ENCODE results near the gene CDH3.

CDH3 gene

DNA sequence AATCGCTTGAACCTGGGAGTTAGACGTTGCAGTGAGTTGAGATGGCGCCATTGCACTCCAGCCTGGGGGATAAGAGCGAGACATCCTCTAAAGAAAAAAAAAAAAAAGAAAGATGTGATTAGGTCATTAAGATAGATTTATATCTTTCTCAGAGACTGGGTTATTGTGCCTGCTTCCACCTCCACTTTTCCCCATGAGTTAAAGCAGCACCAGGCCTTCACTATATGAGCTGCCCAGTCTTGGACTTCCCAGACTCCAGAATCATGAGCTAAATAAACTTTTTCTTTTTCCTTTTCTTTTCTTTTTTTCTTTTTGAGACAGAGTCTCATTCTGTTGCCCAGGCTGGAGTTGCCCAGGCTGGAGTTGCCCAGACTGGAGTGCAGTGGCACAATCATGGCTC lies 72.6 kb downstream of the CDH3 start:
- no peak for TF ChIP-seq CTCF (IDR thresholded peaks at IDR 0.05; ENCODE audit: extremely low read depth, missing control alignments)

GRCh38 chr16:68718590-68718989 lies 73.5 kb downstream of the CDH3 start:
- DNase-seq (ENCODE audit: low spot score) = no peak
- no peak for TF ChIP-seq CTCF (IDR thresholded peaks at IDR 0.05; ENCODE audit: extremely low read depth, missing control alignments)

More for the DNA sequence above, 72.6 kb downstream of the CDH3 start:
- DNase-seq (ENCODE audit: low spot score) = no peak

DNA sequence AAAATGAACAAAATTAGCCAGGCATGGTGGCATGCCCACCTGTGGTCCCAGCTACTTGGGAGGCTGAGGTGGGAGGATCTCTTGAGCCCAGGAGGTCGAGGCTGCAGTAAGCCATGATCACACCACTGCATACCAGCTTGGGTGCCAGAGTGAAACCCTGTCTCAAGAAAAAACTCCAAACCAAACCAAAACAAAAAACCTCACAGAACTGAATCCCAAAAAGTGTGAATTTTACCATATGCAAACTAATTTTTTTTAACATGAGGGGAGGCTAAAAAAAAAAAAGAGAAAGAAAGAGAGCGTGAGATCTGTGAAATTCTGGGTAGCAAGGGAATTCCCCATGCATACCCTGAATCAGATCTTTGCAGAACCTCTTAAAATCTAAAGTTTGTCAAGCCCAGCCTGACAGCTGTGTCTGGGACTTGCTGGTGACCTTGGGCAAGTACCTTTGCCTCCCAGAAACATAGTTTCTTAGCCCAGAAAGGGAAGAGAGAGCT lies 74.9 kb downstream of the CDH3 start:
- peak; percentile 82 for DNase-seq (ENCODE audit: low spot score)
- no peak for TF ChIP-seq CTCF (IDR thresholded peaks at IDR 0.05; ENCODE audit: extremely low read depth, missing control alignments)

DNA sequence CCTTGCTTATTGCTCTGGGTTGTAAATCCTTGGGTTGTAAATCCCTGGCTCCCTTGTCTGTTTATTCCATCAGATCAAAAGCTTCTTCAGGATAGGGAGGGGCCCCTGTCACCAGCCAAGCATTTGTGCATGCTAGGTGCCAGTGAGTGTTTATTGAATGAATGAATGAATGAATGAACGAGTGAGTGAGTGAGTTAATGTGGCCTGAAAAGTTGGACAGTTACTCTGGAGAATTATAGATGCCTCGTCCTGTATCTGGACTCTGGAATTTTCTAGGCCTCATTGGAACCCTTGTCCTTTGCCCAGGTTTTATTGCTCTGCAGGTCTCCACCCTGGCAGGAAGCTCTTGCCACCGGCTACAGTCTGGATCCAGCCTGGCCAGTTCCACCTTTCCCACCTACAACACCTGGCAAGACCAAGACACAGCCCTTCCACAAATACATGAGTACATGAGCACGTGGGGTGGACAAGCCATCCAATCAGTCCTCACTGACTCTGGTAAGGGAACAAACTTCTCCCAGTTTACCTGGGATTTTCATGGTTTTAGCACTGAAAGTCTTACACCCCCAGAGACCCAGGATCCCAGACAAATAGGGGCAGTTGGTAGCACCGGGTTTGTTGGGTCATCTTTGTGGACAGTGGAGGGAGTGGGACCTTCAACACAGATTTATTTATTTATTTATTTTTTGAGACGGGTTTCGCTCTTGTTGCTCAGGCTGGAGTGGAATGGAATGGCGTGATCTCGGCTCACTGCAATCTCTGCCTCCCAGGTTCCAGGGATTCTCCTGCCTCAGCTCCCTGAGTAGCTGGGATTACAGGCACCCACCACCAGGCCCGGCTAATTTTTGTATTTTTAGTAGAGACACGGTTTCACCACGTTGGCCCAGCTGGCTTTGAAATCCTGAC lies 77.3 kb downstream of the CDH3 start:
- no peak for DNase-seq (ENCODE audit: low spot score)
- TF ChIP-seq CTCF (IDR thresholded peaks at IDR 0.05; ENCODE audit: extremely low read depth, missing control alignments) = no peak

- no peak for DNase-seq (ENCODE audit: low spot score)
- TF ChIP-seq CTCF (IDR thresholded peaks at IDR 0.05; ENCODE audit: extremely low read depth, missing control alignments) = no peak
Measured at GRCh38 chr16:68724797-68725196, 79.7 kb downstream of the CDH3 start.

GRCh38 chr16:68728523-68728922 lies 83.4 kb downstream of the CDH3 start:
- no peak for TF ChIP-seq CTCF (IDR thresholded peaks at IDR 0.05; ENCODE audit: extremely low read depth, missing control alignments)

GRCh38 chr16:68731637-68732036 lies 86.5 kb downstream of the CDH3 start:
- TF ChIP-seq CTCF (IDR thresholded peaks at IDR 0.05; ENCODE audit: extremely low read depth, missing control alignments) = no peak

More at GRCh38 chr16:68728523-68728922, 83.4 kb downstream of the CDH3 start:
- no peak for DNase-seq (ENCODE audit: low spot score)

More at GRCh38 chr16:68731637-68732036, 86.5 kb downstream of the CDH3 start:
- no peak for DNase-seq (ENCODE audit: low spot score)
